Activated CD8-positive, alpha-beta memory T cell treated with anti-CD3 and anti-CD28 coated beads, Interleukin-2, amount 50 U/mL, for 48 hours (primary cell): ENCODE data around the gene KLF17.

Source experiments
- DNase-seq: peaks from one replicate; pipeline ENCODE4 v3.0.0-alpha.2; 2020

KLF17 gene

GRCh38 chr1:44118682-44119081, at the start of gene KLF17:
Gene KLF17, plus strand, starts transcription at chr1:44118821. Its CDS starts 87 bp downstream, at chr1:44118908.
- no peak for DNase-seq

- DNase-seq = no peak
These were observed 47.2 kb upstream of the KLF17 start for GRCh38 chr1:44071461-44071860.

GRCh38 chr1:44072204-44072603, 46.4 kb upstream of the KLF17 start:
- DNase-seq = no peak

GRCh38 chr1:44072821-44073220, 45.8 kb upstream of the KLF17 start:
- DNase-seq = no peak

GRCh38 chr1:44073528-44073927, 45.1 kb upstream of the KLF17 start:
- no peak for DNase-seq

DNA sequence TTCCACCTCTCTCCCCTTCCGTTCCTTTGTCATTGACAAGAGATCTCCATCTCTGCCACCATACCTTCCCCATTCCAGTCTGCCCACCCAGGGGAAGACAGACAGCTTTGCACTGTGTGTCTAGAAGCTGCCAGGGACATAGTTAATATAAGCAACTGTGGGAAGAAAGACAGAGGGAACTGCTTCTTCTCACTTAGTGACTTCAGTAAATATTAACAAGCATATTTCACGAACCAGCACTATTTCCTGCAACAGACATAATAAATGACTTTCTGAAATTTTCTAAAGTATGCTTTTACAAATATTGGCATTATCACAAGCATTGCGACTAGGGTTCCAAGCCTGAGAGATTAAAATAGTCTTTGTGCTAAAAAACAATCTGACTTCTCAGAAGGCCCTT, 44.2 kb upstream of the KLF17 start:
- DNase-seq = no peak

DNA sequence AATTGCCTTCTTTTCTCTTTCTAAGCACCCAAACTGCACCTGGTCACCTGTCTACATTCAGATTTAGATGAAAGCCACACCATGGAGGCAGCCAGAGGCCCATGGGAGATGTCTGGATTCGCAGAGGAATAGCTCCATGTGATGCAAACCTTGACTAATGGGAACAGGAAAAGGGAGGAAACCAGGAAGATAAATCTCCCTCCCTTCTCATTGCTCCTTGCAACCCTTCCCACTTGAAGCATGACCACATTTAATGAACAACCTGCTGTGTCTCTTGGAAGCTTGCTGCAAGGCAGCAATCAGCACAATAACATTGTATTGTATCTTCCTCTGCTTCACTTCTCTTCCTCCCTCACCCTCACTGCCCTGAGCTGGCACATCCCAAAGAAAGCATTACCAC, 42.6 kb upstream of the KLF17 start:
- no peak for DNase-seq

- no peak for DNase-seq
These were observed 41.2 kb upstream of the KLF17 start for GRCh38 chr1:44077421-44077820.

DNA sequence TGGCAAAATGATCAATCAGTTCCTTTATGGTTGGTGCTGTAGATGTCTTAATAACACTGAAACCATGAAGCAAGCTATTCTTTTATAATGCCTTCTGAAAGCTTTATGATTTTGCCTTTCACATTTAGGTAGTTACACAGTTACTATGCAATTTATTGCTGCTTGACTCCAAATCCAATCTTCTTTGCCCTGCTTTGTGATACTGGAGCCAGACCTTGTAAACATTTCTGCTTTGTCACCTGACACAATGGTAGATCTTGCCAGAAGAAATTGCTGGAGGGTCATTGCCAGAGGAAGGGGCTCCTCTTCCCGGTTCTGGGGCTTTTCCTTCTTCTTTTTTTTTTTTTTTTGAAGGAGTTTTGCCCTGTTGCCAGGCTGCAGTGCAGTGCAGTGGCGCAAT, 40.5 kb upstream of the KLF17 start:
- DNase-seq = no peak

- DNase-seq = no peak
These were observed 39.1 kb upstream of the KLF17 start for GRCh38 chr1:44079566-44079965.

- DNase-seq = no peak
These were observed 33.5 kb upstream of the KLF17 start for GRCh38 chr1:44084998-44085675.

DNA sequence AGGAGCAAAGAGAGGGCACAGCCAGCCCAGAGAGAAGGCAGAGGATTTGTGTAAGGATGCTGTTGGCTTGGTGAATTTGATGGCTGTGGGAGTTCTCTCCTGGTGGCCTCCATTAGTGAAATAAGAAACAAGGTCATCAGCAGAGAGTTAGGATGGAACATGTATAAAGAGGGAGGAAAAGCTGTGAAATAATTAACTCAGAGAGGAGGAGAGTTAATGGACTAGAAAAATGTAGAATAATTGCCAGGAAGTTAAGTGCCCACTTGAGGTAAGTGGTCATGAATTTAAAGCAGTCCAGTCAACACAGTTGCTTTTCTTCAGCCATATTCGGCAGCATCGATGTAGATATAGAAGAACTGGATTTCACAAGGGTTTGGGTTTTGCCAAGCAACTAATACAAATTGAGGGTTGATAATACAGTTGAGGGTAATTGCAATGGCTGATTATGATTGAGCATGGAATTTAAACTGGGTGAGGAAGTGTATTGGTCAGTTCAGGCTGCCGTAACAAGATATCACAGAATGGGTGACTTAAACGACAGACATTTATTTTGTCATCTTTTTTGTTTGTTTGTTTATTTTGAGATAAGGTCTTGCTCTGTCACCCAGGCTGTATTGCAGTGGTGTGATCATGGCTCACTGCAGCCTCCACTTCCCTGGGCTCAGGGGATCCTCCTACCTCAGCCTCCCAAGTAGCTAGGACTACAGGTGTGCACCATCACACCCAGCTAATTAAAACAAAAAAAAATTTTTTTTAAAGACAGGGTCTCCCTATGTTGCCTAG, 31.7 kb upstream of the KLF17 start:
- DNase-seq = no peak

GRCh38 chr1:44089371-44090048, 29.1 kb upstream of the KLF17 start:
- no peak for DNase-seq

DNA sequence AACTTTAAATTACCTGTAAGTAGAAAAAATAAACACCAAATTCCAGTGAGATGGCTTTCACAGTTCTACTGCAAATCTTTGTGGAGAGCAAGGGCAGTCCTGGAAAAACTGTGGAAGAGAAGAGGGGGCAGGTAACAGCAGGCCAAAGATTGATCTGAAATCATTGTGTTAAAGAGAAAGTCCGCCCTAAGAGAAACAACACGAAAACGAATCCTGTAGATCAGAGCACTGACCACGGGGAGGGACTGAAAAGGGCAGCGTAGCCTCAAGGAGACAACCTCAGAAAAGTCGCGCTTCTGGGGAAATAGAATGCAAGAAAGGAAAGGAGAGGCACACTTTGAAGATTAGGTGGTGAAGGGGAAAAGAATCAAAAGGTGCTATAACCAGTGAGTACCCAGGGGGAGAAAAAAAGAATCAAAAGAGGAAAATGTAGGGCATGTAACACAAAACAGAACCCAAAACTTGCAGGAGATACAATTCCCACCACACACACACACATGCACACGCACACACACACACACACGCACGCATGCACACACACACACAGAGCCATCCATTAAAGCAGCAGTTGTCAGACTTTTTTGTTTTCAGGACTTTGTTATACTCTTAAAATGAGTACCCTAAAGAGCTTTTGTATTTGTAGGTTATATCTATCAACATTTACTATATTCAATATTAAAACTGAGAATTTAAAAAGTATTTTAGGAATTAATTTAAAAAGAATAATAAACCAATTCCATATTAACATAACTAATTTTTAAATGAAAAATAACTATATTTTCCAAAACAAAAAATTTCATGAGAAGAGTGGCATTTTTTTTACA, 28.0 kb upstream of the KLF17 start:
- no peak for DNase-seq

DNA sequence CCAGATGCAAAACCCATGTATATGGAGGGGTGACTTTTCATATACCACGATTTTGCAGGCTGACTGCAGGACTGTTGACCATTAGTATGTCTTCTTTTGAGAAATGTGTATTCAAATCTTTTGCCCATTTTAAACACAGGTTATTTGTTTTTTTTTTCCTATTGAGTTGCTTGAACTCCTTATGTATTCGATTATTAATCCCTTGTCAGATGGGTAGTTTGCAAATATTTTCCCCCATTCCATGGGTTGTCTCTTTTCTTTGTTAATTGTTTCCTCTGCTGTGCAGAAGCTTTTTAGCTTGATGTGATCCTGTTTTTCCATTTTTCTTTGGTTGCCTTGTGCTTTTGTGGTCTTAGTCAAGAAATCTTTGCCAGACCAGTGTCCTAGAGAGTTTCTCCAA, 24.6 kb upstream of the KLF17 start:
- DNase-seq = no peak

DNA sequence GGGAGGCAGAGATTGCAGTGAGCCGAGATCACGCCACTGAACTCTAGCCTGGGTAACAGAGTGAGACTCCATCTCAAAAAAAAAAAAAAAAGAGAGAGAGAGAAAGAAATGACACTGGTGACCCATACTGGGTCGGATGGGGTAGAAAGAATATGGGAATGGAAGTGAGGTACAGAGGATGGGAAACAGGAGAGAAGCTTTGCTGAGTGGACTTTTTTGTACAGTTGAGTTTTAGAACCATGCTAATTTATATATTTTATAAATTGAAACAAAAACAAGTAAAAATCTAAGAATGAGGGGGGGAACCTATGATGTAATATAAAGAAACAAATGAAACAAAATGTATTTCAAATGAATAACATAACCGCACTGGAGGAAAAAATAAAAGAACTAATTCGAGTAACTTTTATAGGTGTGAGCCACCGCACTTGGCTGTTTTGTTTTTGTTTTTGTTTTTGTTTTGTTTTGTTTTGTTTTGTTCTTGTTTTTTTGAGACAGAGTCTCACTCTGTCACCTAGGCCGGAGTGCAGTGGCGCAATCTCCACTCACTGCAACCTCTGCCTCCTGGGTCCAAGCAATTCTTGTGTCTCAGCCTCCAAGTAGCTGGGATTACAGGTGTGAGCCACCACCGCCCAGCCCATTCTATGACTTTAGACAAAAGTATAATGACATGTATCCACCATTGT, 18.3 kb upstream of the KLF17 start:
- DNase-seq = no peak

DNA sequence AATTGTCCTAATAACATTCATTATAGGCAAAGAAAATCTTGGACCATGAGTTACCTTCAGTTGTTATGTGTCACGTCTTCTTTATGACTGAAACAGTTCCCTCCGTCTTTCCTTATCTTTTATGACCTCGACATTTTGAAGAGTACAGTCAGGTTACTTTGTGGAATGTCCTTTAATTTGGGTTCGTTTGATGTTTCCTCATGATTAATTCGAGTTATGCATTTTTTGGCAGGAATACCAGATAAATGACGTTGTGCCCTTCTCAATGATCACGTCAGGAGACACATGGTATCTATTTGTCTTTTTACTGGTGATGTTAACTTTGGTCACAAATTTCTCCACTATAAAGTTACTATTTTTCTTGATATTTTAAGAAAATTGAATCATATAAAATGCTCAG, 17.3 kb upstream of the KLF17 start:
- DNase-seq = no peak

GRCh38 chr1:44103270-44104131, 15.1 kb upstream of the KLF17 start:
- DNase-seq = no peak

DNA sequence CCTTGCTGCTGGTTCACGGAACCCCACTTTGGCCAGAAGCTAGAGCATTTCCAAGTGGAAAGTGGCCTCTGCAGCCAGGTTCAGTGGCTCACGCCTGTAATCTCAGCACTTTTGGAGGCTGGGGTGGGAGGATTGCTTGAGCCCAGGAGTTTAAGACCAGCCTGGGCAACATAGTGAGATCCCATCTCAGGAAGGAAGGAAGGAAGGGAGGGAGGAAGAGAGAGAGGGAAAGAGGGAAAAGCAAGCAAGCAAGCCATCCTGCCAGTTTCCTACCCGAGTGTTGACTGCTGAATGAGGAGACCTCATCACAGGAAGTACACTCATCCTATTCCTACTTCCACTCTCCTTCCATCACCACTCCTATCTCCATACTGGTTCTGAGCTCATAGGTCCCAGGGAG, 12.8 kb upstream of the KLF17 start:
- DNase-seq = no peak

DNA sequence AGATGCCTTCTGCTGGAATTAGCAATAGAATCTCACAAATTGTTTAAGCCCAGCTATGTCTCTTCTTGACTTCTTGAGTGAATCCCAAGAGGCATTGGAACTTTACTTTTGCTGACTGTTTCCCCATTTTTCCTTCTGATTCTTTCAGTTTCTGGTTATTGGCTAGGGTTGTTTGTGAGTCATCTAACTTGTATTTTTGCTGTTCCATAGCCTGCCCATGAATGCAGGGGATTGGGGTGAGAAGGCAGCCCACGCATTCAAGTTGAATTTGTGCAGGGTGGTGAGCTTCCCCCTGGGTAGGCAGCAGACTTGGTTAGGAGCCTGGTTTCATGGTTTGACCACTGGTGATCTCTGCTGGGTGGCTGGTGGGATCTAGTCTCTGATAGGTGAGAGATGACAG, 10.4 kb upstream of the KLF17 start:
- no peak for DNase-seq

DNA sequence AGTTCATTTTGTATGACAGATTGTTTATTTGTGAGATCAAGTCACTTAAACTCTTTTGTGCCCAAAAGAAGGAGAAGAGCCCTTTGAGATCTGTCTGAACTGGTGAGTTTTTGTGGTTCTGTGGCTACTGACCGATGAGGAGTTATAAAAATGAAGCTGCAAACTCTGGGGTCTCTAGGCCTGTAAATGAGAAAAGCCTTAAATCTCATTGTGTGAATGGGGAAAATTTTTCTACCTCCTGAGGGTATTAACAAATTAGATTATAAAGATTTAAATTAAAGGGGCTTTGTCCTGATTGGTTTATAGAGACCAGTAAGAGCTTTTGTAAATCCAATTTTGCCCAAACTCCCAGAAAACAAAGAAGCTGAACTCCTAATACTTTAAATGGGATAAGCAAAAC, 9.7 kb upstream of the KLF17 start:
- no peak for DNase-seq

GRCh38 chr1:44110916-44111315, 7.7 kb upstream of the KLF17 start:
- no peak for DNase-seq
